PC-9 (cell line): Measurements from ENCODE around the gene CDKN2B-AS1. TPM values are rescaled to one million over a fixed set of nuclear protein-coding genes. Genes with fewer than 3 reads are reported as not detected.
A peak's percentile ranks its signal among the peaks of the same experiment; 100 is the strongest.

Experiments
- BruUV-seq: library from RNA; stranded (reverse); fragments of 400-500 nt; replicated peaks from 2 replicates; lab custom pipeline; 2021; lab: Mats Ljungman, UMichigan
- CTCF ChIA-PET: fragments of 300-600 bp; sonication (Branson Sonifier 250); formaldehyde crosslinking; loops from one replicate; lab custom pipeline; 2022; ENCODE audit warnings: antibody characterized with exemption; lab: Charles Lee
- POLR2A ChIA-PET: fragments of 300-600 bp; sonication (Branson Sonifier 250); formaldehyde crosslinking; loops from one replicate; lab custom pipeline; 2022; ENCODE audit warnings: antibody characterized with exemption; ENCODE audit not compliant: unreplicated experiment; lab: Charles Lee
- DNase-seq, 2 experiments: peaks; one replicate each; pipeline versions ENCODE4 v3.0.0 to v3.0.0-alpha.2; 2015 to 2022; ENCODE audit warnings: mixed read lengths in 1 of 2
- H2AFZ ChIP-seq: fragments of 200-600 bp; sonication (generic); 2 replicates; pipeline ENCODE4 v1.8.1; 2017; ENCODE audit warnings: antibody characterized with exemption
- H3F3A ChIP-seq: fragments of 200-600 bp; sonication (generic); 2 replicates; pipeline ENCODE4 v1.8.1; 2017; ENCODE audit warnings: antibody characterized with exemption, mild to moderate bottlenecking, low read depth; ENCODE audit not compliant: insufficient read depth
- H3K27ac ChIP-seq: fragments of 200-600 bp; sonication (generic); 2 replicates; pipeline ENCODE4 v1.6.1; 2016; ENCODE audit warnings: mixed run types
- H3K27me3 ChIP-seq: fragments of 200-600 bp; sonication (generic); 2 replicates; pipeline ENCODE4 v1.6.1; 2016; ENCODE audit warnings: low read depth, mixed run types; ENCODE audit not compliant: insufficient read depth
- H3K36me3 ChIP-seq: fragments of 200-600 bp; sonication (generic); 2 replicates; pipeline ENCODE4 v1.6.1; 2016; ENCODE audit warnings: low read depth, mixed run types
- H3K4me1 ChIP-seq: fragments of 200-600 bp; sonication (generic); replicated peaks from 2 replicates; pipeline ENCODE4 v1.6.1; 2016; ENCODE audit warnings: mixed run types; ENCODE audit not compliant: insufficient read depth
- H3K4me2 ChIP-seq: fragments of 200-600 bp; sonication (generic); 2 replicates; pipeline ENCODE4 v1.6.1; 2017; ENCODE audit warnings: mixed run types
- H3K4me3 ChIP-seq: fragments of 200-600 bp; sonication (generic); 2 replicates; pipeline ENCODE4 v1.6.1; 2016; ENCODE audit warnings: mixed run types
- H3K79me2 ChIP-seq: fragments of 200-600 bp; sonication (generic); 2 replicates; pipeline ENCODE4 v1.6.1; 2017; ENCODE audit warnings: low read depth, mixed run types
- H3K9me2 ChIP-seq: fragments of 200-600 bp; sonication (generic); 2 replicates; pipeline ENCODE4 v1.8.1; 2017; ENCODE audit warnings: mild to moderate bottlenecking; ENCODE audit not compliant: insufficient read depth
- H3K9me3 ChIP-seq: fragments of 200-600 bp; sonication (generic); 2 replicates; pipeline ENCODE4 v1.8.1; 2016; ENCODE audit warnings: low read depth; ENCODE audit not compliant: insufficient read depth
- H4K20me1 ChIP-seq: fragments of 200-600 bp; sonication (generic); 2 replicates; pipeline ENCODE4 v1.8.1; 2017; ENCODE audit not compliant: insufficient read depth
- CTCF ChIP-seq: fragments of 200-600 bp; sonication (generic); conservative IDR thresholded peaks from 2 replicates; pipeline ENCODE4 v1.6.1; 2017; ENCODE audit warnings: mixed run types, antibody characterized with exemption, mild to moderate bottlenecking, moderate library complexity
- EZH2 ChIP-seq: fragments of 200-600 bp; sonication (generic); IDR thresholded peaks from 2 replicates; pipeline ENCODE4 v1.8.0; 2017; ENCODE audit warnings: antibody characterized with exemption, low read depth
- intact Hi-C: fragments of 100-400 bp; cut with micrococcal nuclease; formaldehyde crosslinking; loops from one replicate; pipeline ENCODE4 v1.10.0; 2022; ENCODE audit not compliant: unreplicated experiment
- total RNA-seq: library from RNA; stranded (reverse); gene quantifications from 2 replicates; pipeline ENCODE4 v1.2.3, GENCODE V29; 2021

The CDKN2B-AS1 gene
- total RNA-seq, 1 experiment from 2014 or later = 11.6 TPM

GRCh38 chr9:22154064-22154463, 159.5 kb downstream of the CDKN2B-AS1 start:
- Histone ChIP-seq H3F3A (peaks cover 23% of the 10 kb centered on the region), H3K4me2 (no peak overlapping the region), H3K36me3 (no peaks in the 10 kb centered on the region), H4K20me1 (no peaks in the 10 kb centered on the region), H3K9me3 (no peaks in the 10 kb centered on the region; the same call in 1 of the 2 replicates), H3K4me3 (no peak overlapping the region), H3K27me3 (no peaks in the 10 kb centered on the region), H3K27ac (no peak overlapping the region), H3K79me2 (no peaks in the 10 kb centered on the region), H3K4me1 (peaks cover 42% of the 10 kb centered on the region), H3K9me2 (no peaks in the 10 kb centered on the region), H2AFZ (no peak overlapping the region)
- BruUV-seq = no TSS peak
- TF ChIP-seq CTCF = no peak
- no peak for TF ChIP-seq EZH2
- ChIA-PET POLR2A (no interaction called here), CTCF (no interaction called here)
- no peak for DNase-seq
- intact Hi-C loops = no loop called here

GRCh38 chr9:22156586-22156985, 162.0 kb downstream of the CDKN2B-AS1 start:
- Histone ChIP-seq H3K4me2 (peak overlapping the region; percentile 59; the same call in 1 of the 2 replicates), H2AFZ (no peak overlapping the region), H3K27ac (peak overlapping the region; percentile 99), H3K4me3 (no peak overlapping the region), H3F3A (peaks cover 29% of the 10 kb centered on the region), H3K27me3 (no peaks in the 10 kb centered on the region), H3K9me2 (no peaks in the 10 kb centered on the region), H3K9me3 (no peaks in the 10 kb centered on the region), H3K36me3 (no peaks in the 10 kb centered on the region), H3K79me2 (no peaks in the 10 kb centered on the region), H4K20me1 (no peaks in the 10 kb centered on the region), H3K4me1 (peaks cover 57% of the 10 kb centered on the region)
- CTCF ChIA-PET = interaction anchor here (0.6 to 0.7 kb wide), 2 partner anchors 55 to 119 kb away, joined by 3 read pairs; no protein-coding TSS in a partner anchor
- DNase-seq = no peak
- no peak for TF ChIP-seq EZH2
- TF ChIP-seq CTCF = no peak
- POLR2A ChIA-PET = interaction anchor here (0.5 kb wide), 1 partner anchor 259 kb away, joined by 9 read pairs; no protein-coding TSS in a partner anchor
- intact Hi-C loops = loop anchor here (5.0 kb wide), 3 partner anchors 54 to 81 kb away; no protein-coding TSS in a partner anchor
- BruUV-seq = no TSS peak

GRCh38 chr9:22157276-22157675, 162.7 kb downstream of the CDKN2B-AS1 start:
- POLR2A ChIA-PET = interaction anchor here (0.5 kb wide), 1 partner anchor 258 kb away, joined by 9 read pairs; no protein-coding TSS in a partner anchor
- Histone ChIP-seq H3K27me3 (no peaks in the 10 kb centered on the region), H3K27ac (peak overlapping the region; percentile 99), H3K9me3 (no peaks in the 10 kb centered on the region), H3K4me3 (no peak overlapping the region), H2AFZ (no peak overlapping the region), H3K4me1 (peaks cover 57% of the 10 kb centered on the region), H3K79me2 (no peaks in the 10 kb centered on the region), H3F3A (peaks cover 29% of the 10 kb centered on the region), H3K36me3 (no peaks in the 10 kb centered on the region), H3K4me2 (peak overlapping the region; percentile 59), H3K9me2 (no peaks in the 10 kb centered on the region), H4K20me1 (no peaks in the 10 kb centered on the region)
- intact Hi-C loops = loop anchor here (5.0 kb wide), 3 partner anchors 55 to 80 kb away; no protein-coding TSS in a partner anchor
- no TSS peak for BruUV-seq
- CTCF ChIA-PET = interaction anchor here (0.6 kb wide), 1 partner anchor 120 kb away, joined by 3 read pairs; no protein-coding TSS in a partner anchor
- peak in 1 of 2 experiments; percentile 38 for DNase-seq
- TF ChIP-seq CTCF = no peak
- no peak for TF ChIP-seq EZH2
